ENCODE data around the gene PELI1.
"Not testable (repeated sequence)": the region's sequence is repeated elsewhere in the genome, so short reads cannot be mapped to it uniquely, and the experiment has no call there.

PELI1 gene

GRCh38 chr2:64085936-64086335 is 58.3 kb downstream of the PELI1 start:
- DNase-seq (ENCODE audit: low read depth): no peak

GRCh38 chr2:64081046-64081445 is 63.2 kb downstream of the PELI1 start:
- DNase-seq (ENCODE audit: low read depth): no peak

GRCh38 chr2:64080179-64080578 is 64.0 kb downstream of the PELI1 start:
- no peak for DNase-seq (ENCODE audit: low read depth)

GRCh38 chr2:64079688-64080087 is 64.5 kb downstream of the PELI1 start:
- DNase-seq (ENCODE audit: low read depth): not testable (repeated sequence)

- not testable (repeated sequence) for DNase-seq (ENCODE audit: low read depth)
These were observed 67.4 kb downstream of the PELI1 start for GRCh38 chr2:64076828-64077227.

GRCh38 chr2:64074616-64075015 is 69.6 kb downstream of the PELI1 start:
- not testable (repeated sequence) for DNase-seq (ENCODE audit: low read depth)

GRCh38 chr2:64067326-64067725 is 76.9 kb downstream of the PELI1 start:
- DNase-seq (ENCODE audit: low read depth): no peak

GRCh38 chr2:64065516-64065915 is 78.7 kb downstream of the PELI1 start:
- no peak for DNase-seq (ENCODE audit: low read depth)

- DNase-seq (ENCODE audit: low read depth): no peak
These were observed 80.3 kb downstream of the PELI1 start for GRCh38 chr2:64063924-64064331.

GRCh38 chr2:64063454-64063853 is 80.8 kb downstream of the PELI1 start:
- DNase-seq (ENCODE audit: low read depth): no peak

- DNase-seq (ENCODE audit: low read depth): no peak
These were observed 81.4 kb downstream of the PELI1 start for GRCh38 chr2:64062840-64063239.

- no peak for DNase-seq (ENCODE audit: low read depth)
These were observed 85.0 kb downstream of the PELI1 start for GRCh38 chr2:64059270-64059669.

GRCh38 chr2:64056021-64056420 is 88.2 kb downstream of the PELI1 start:
- DNase-seq (ENCODE audit: low read depth): no peak

- no peak for DNase-seq (ENCODE audit: low read depth)
These were observed 89.9 kb downstream of the PELI1 start for GRCh38 chr2:64054161-64054915.

GRCh38 chr2:64052463-64053241 is 91.6 kb downstream of the PELI1 start:
- DNase-seq (ENCODE audit: low read depth): no peak

GRCh38 chr2:64049633-64050220 is 94.5 kb downstream of the PELI1 start:
- peak; percentile 50 for DNase-seq (ENCODE audit: low read depth)

- DNase-seq (ENCODE audit: low read depth): no peak
These were observed 98.3 kb downstream of the PELI1 start for GRCh38 chr2:64045938-64046337.

All from activated T-cell treated with anti-CD3 and anti-CD28 coated beads for 48 hours (primary cell).